Pons (tissue), 1 donor: ENCODE data around the gene ZIC2.
"Not testable (repeated sequence)": the region's sequence is repeated elsewhere in the genome, so short reads cannot be mapped to it uniquely, and the experiment has no call there.

Experiments used
- DNase-seq: peaks from one replicate; pipeline ENCODE4 v3.0.0-alpha.2; 2016; ENCODE audit warnings: low spot score

The ZIC2 gene

DNA sequence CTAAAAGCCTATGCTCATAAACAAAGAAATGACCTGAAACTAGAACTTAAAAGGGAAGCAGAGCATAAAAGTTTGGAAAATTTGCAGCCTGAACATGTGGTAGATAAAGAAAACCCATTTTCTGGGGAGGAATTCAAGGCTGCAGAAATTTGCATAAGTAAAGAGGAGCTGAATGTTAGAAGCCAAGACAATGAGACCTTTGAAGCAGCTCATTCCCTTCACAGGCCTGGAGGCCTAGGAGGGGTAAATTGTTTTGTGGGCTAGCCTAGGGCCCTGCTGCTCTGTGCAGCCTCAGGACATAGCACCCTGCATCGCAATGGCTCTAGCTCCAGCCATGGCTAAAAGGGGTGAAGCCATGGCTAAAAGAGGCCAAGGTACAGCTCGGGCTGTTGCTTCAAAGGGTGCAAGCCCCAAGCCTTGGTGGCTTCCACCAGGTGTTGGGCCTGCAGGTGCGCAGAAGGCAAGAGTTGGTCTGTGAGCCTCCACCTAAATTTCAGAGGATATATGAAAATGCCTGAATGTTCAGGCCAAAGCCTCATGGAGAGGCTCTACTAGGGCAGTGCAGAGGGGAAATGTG, 38.3 kb downstream of the ZIC2 start:
- no peak for DNase-seq

- DNase-seq = no peak
These were observed 41.2 kb downstream of the ZIC2 start for GRCh38 chr13:100022798-100023197.

- no peak for DNase-seq
These were observed 42.4 kb downstream of the ZIC2 start for GRCh38 chr13:100024023-100024422.

DNA sequence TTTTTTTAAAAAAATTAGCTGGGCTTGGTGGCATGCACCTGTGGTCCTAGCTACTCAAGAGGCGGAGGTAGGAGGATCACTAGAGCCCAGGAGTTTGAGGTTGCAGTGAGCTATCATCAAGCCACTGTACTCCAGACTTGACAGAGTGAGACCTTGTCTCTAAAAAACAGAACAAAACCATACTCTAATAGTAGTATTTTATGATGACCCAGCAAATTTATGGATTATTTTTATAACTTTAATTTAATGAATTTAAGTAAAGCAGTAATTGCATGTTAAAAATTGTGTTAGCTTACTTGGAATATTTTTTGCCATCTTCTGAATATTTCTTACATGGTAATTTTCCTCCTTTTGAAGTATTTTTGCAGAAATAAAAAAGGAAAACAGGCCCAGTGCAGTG, 48.3 kb downstream of the ZIC2 start:
- no peak for DNase-seq

GRCh38 chr13:100032642-100033041, 51.1 kb downstream of the ZIC2 start:
- not testable (repeated sequence) for DNase-seq

GRCh38 chr13:100035936-100036335, 54.4 kb downstream of the ZIC2 start:
- DNase-seq = no peak
